Fibroblast of villous mesenchyme (primary cell): Measurements from ENCODE around the gene ZNF575. TPM values are rescaled to one million over a fixed set of nuclear protein-coding genes. Genes with fewer than 3 reads are reported as not detected.

Source experiments
- DNase-seq: peaks from one replicate; pipeline ENCODE4 v3.0.0-alpha.2; 2010; ENCODE audit warnings: low read depth
- H3K4me3 ChIP-seq: 2 replicates; pipeline ENCODE4 v1.5.1; 2011; ENCODE audit warnings: low read depth, mild to moderate bottlenecking, low read length
- total RNA-seq: library from RNA; depleted of rRNA; stranded (reverse); fragments of >200 nt; gene quantifications from 2 replicates; pipeline ENCODE4 v1.2.3, GENCODE V29; 2012
- TF ChIP-seq, protein P1 (sequence below): IDR thresholded peaks from 2 replicates; pipeline ENCODE4 v1.5.1; 2012; ENCODE audit warnings: low read depth, mild to moderate bottlenecking, low read length; ENCODE audit not compliant: insufficient read depth

The ZNF575 gene
- total RNA-seq, 1 donor = under 0.01 TPM

GRCh38 chr19:43551399-43552197, 18.6 kb downstream of the ZNF575 start:
- no peak overlapping the region for H3K4me3 ChIP-seq
- no peak for DNase-seq
- TF ChIP-seq, protein P1, sequence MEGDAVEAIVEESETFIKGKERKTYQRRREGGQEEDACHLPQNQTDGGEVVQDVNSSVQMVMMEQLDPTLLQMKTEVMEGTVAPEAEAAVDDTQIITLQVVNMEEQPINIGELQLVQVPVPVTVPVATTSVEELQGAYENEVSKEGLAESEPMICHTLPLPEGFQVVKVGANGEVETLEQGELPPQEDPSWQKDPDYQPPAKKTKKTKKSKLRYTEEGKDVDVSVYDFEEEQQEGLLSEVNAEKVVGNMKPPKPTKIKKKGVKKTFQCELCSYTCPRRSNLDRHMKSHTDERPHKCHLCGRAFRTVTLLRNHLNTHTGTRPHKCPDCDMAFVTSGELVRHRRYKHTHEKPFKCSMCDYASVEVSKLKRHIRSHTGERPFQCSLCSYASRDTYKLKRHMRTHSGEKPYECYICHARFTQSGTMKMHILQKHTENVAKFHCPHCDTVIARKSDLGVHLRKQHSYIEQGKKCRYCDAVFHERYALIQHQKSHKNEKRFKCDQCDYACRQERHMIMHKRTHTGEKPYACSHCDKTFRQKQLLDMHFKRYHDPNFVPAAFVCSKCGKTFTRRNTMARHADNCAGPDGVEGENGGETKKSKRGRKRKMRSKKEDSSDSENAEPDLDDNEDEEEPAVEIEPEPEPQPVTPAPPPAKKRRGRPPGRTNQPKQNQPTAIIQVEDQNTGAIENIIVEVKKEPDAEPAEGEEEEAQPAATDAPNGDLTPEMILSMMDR = no peak

DNA sequence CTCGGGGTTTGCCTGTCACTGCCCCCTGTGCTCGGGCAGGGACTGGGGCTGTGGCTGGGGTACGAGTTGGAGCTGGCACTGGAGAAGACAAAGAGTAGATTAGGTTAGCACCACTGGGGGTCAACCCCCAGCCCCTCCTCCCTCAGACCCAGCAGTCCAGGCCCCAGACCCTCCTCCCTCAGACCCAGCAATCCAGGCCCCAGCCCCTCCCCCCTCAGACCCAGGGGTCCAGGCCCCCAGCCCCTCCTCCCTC, 19.1 kb downstream of the ZNF575 start:
- DNase-seq = no peak
- no peak overlapping the region for H3K4me3 ChIP-seq
- TF ChIP-seq, protein P1 = no peak

- TF ChIP-seq, protein P1 = no peak
- no peak overlapping the region for H3K4me3 ChIP-seq
- no peak for DNase-seq
Measured at GRCh38 chr19:43552616-43553015, 19.6 kb downstream of the ZNF575 start.

GRCh38 chr19:43553656-43554055, 20.7 kb downstream of the ZNF575 start:
- TF ChIP-seq, protein P1 = no peak
- DNase-seq = no peak
- no peak overlapping the region for H3K4me3 ChIP-seq

- TF ChIP-seq, protein P1 = no peak
- no peak overlapping the region for H3K4me3 ChIP-seq
- DNase-seq = no peak
Measured at GRCh38 chr19:43554317-43554895, 21.4 kb downstream of the ZNF575 start.

DNA sequence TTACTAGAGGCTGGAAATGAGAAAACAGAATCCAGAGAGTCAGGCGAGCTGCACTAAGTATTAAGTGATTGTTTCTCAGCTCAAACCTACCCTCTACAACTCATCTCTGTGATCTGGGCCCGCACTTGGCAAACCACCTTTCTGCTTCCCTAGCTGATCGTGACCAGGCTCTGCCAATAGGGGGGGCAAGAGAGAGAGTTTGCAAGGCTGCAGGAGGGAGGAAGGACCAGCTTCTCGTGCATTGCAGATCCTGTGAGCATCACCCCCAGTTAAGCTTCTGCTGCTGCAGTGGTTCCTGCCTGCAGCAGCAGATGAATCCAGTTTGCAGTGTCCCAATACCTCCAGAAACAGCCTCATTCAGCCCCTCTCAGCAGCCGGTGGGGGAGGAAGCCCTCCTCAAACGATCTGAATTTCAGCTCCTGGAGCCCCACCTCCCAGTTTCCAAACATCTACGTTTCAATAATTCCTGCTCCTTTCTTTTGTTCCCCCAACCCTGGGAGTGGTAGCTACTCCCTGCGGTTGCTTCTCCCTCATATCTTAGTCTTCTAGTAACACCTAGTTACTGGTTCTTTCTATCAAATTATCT, 22.3 kb downstream of the ZNF575 start:
- TF ChIP-seq, protein P1 = peak; percentile 94
- peak; percentile 72 for DNase-seq
- no peak overlapping the region for H3K4me3 ChIP-seq

DNA sequence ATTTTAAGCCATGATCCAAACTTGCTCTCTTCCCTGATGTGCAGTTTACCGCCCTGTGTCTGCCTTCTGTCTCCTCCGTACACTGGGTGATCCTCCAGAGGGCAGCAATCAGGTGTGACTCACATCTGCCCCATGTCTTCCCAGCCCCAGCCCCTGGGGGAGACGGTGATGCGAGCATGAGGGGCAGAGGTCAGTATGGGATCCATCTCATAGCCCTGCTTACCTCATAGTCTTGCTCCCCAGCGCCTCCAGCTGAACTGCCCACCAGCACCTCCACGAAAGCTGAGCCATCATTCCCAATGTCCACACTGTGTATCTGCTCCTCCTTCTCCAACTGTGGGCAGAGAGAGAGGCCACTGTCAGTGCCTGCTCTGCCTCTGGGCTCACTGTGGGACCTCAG, 27.7 kb downstream of the ZNF575 start:
- DNase-seq = peak; percentile 12
- TF ChIP-seq, protein P1 = no peak
- H3K4me3 ChIP-seq = no peak overlapping the region
